SU-DHL-6 (cell line): ENCODE data around the gene NAA38.

Source experiments
- H2AFZ ChIP-seq: fragments of 200-600 bp; sonication (generic); 2 replicates; pipeline ENCODE4 v1.6.1; 2014; ENCODE audit warnings: low read depth, mild to moderate bottlenecking, moderate library complexity, mixed read lengths, antibody characterized with exemption, low read length; ENCODE audit not compliant: severe bottlenecking
- H3F3A ChIP-seq: fragments of 200-600 bp; shearing (Covaris generic); 2 replicates; pipeline ENCODE4 v1.6.0; 2016; ENCODE audit warnings: antibody characterized with exemption, mild to moderate bottlenecking; ENCODE audit not compliant: insufficient read depth
- H3K27ac ChIP-seq: fragments of 200-600 bp; sonication (generic); 2 replicates; pipeline ENCODE4 v1.5.1; 2016; ENCODE audit warnings: low read depth, mild to moderate bottlenecking, low read length, moderate library complexity, mixed read lengths
- H3K27me3 ChIP-seq: fragments of 200-600 bp; sonication (generic), shearing (Covaris generic); 2 replicates; pipeline ENCODE4 v1.6.0; 2014; ENCODE audit warnings: mild to moderate bottlenecking, low read length
- H3K36me3 ChIP-seq: fragments of 200-600 bp; sonication (generic); 2 replicates; pipeline ENCODE4 v1.6.1; 2014; ENCODE audit warnings: mild to moderate bottlenecking, low read length, mixed read lengths
- H3K4me2 ChIP-seq: fragments of 300-600, 200-600 bp; shearing (Covaris generic), sonication (generic); 2 replicates; pipeline ENCODE4 v1.6.0; 2014; ENCODE audit warnings: low read length, low read depth, mild to moderate bottlenecking; ENCODE audit not compliant: poor library complexity, severe bottlenecking
- H3K4me3 ChIP-seq: fragments of 200-600 bp; sonication (generic); 2 replicates; pipeline ENCODE4 v1.5.1; 2014; ENCODE audit warnings: antibody characterized with exemption, low read length, mild to moderate bottlenecking, mixed read lengths; ENCODE audit not compliant: insufficient read depth, poor library complexity, severe bottlenecking
- H3K79me2 ChIP-seq: fragments of 200-600 bp; sonication (generic); 2 replicates; pipeline ENCODE4 v1.6.1; 2014; ENCODE audit warnings: mild to moderate bottlenecking, low read length, moderate library complexity; ENCODE audit not compliant: insufficient read depth
- H3K9ac ChIP-seq: fragments of 200-600 bp; sonication (generic); 2 replicates; pipeline ENCODE4 v1.7.0; 2014; ENCODE audit warnings: mild to moderate bottlenecking, low read length
- H3K9me2 ChIP-seq: fragments of 200-600 bp; sonication (generic); replicated peaks from 2 replicates; pipeline ENCODE4 v1.6.1; 2014; ENCODE audit warnings: low read length; ENCODE audit not compliant: insufficient read depth
- H3K9me3 ChIP-seq: fragments of 200-600 bp; sonication (generic); 2 replicates; pipeline ENCODE4 v1.6.1; 2014; ENCODE audit warnings: low read length, mixed read lengths; ENCODE audit not compliant: insufficient read depth
- H4K20me1 ChIP-seq: fragments of 200-600 bp; sonication (generic); 2 replicates; pipeline ENCODE4 v1.6.1; 2014; ENCODE audit warnings: low read depth, mild to moderate bottlenecking, antibody characterized with exemption, low read length, moderate library complexity, mixed read lengths
- EZH2phosphoT487 ChIP-seq: fragments of 200-600 bp; sonication (generic), shearing (Covaris generic); conservative IDR thresholded peaks from 2 replicates; pipeline ENCODE4 v1.6.1; 2018; ENCODE audit warnings: mild to moderate bottlenecking, antibody characterized with exemption, low read length, moderate library complexity, mixed read lengths
- TF ChIP-seq, protein P1 (sequence below): fragments of 200-600 bp; sonication (generic); IDR thresholded peaks from one replicate; pipeline ENCODE4 v1.5.1; 2017; ENCODE audit warnings: antibody characterized with exemption, mild to moderate bottlenecking, low read length, moderate library complexity; ENCODE audit not compliant: insufficient read depth, poor library complexity, severe bottlenecking

Gene NAA38

GRCh38 chr17:7893187-7893880 lies 36.0 kb upstream of the NAA38 start:
- Histone ChIP-seq H2AFZ (no peak overlapping the region), H3K79me2 (peaks cover 12% of the 10 kb centered on the region; the same call in 1 of the 2 replicates), H3K27me3 (no peaks in the 10 kb centered on the region), H3K4me3 (no peak overlapping the region), H3K9me2 (no peaks in the 10 kb centered on the region), H4K20me1 (no peaks in the 10 kb centered on the region), H3K36me3 (peaks cover 12% of the 10 kb centered on the region; the same call in 1 of the 2 replicates), H3K27ac (no peak overlapping the region), H3F3A (no peaks in the 10 kb centered on the region), H3K9me3 (no peaks in the 10 kb centered on the region), H3K4me2 (no peak overlapping the region), H3K9ac (no peak overlapping the region)
- TF ChIP-seq, protein P1, sequence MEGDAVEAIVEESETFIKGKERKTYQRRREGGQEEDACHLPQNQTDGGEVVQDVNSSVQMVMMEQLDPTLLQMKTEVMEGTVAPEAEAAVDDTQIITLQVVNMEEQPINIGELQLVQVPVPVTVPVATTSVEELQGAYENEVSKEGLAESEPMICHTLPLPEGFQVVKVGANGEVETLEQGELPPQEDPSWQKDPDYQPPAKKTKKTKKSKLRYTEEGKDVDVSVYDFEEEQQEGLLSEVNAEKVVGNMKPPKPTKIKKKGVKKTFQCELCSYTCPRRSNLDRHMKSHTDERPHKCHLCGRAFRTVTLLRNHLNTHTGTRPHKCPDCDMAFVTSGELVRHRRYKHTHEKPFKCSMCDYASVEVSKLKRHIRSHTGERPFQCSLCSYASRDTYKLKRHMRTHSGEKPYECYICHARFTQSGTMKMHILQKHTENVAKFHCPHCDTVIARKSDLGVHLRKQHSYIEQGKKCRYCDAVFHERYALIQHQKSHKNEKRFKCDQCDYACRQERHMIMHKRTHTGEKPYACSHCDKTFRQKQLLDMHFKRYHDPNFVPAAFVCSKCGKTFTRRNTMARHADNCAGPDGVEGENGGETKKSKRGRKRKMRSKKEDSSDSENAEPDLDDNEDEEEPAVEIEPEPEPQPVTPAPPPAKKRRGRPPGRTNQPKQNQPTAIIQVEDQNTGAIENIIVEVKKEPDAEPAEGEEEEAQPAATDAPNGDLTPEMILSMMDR = no peak
- TF ChIP-seq EZH2phosphoT487 = no peak

GRCh38 chr17:7889166-7889955 lies 32.0 kb upstream of the NAA38 start:
- H3K4me3 ChIP-seq = no peak overlapping the region
- TF ChIP-seq, protein P1 = no peak
- TF ChIP-seq EZH2phosphoT487 = no peak
- H4K20me1 ChIP-seq = no peaks in the 10 kb centered on the region
- no peak overlapping the region for H3K4me2 ChIP-seq
- H3K27me3 ChIP-seq = no peaks in the 10 kb centered on the region
- no peak overlapping the region for H3K27ac ChIP-seq
- H3K36me3 ChIP-seq = peaks cover 2% of the 10 kb centered on the region; the same call in 1 of the 2 replicates
- peaks cover 13% of the 10 kb centered on the region for H3F3A ChIP-seq
- no peaks in the 10 kb centered on the region for H3K9me3 ChIP-seq
- H3K9me2 ChIP-seq = no peaks in the 10 kb centered on the region
- H2AFZ ChIP-seq = no peak overlapping the region
- peaks cover 42% of the 10 kb centered on the region for H3K79me2 ChIP-seq
- no peak overlapping the region for H3K9ac ChIP-seq

DNA sequence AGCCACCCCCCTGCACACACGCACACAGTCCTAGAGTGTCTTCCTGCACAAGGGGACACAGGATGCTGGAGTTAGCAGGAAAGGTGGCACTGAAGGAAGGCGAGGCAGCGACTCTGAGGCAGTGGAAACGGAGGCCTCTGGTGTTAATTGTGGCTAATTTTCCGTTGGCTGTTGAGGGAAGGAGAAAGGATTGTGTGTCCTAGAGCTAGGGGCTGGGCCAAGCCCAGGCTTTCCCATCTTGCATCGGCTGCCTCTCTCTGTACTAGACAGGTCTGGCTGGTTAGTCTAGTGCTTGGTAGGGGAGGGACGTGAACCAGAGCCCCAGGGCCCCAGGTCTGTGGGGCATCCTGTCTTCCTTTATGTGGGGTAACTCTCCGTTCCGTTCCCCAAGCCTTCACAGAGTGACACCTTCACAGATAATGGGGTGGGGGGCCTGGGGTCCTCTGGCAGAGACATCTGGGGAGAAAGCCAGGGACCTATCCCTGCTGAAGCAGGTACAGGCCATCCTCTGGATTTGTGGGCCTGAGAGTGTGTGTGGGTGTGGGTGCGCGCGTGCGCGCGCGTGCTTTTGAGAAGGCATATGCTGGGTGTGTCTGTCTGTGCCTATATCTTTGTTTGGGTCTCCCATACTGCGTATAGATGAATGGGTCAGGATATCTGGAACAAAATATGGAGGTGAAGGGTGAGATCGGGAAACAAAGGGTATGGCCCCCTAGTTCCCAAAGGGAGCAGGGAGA lies 31.0 kb upstream of the NAA38 start, which contains the start of gene CHD3:
TSS of gene CHD3 (plus strand) at position 606 of the 737 bp plus-strand sequence. CDS start 212 bp downstream, outside the sequence.
- Histone ChIP-seq H3K36me3 (no peaks in the 10 kb centered on the region), H3F3A (peaks cover 21% of the 10 kb centered on the region), H3K9me3 (no peaks in the 10 kb centered on the region), H3K27ac (peak within 1 kb of the TSS; percentile 85), H3K4me2 (peak within 1 kb of the TSS; percentile 86), H3K27me3 (no peaks in the 10 kb centered on the region), H3K9ac (peak within 1 kb of the TSS; percentile 85), H3K4me3 (peak within 1 kb of the TSS; percentile 77), H3K79me2 (peaks cover 42% of the 10 kb centered on the region), H4K20me1 (no peaks in the 10 kb centered on the region), H2AFZ (peak within 1 kb of the TSS; percentile 68), H3K9me2 (no peaks in the 10 kb centered on the region)
- no peak for TF ChIP-seq EZH2phosphoT487
- TF ChIP-seq, protein P1 = no peak
